K562 (cell line): Measurements from ENCODE around the gene KCNE2. TPM values are rescaled to one million over a fixed set of nuclear protein-coding genes. Genes with fewer than 3 reads are reported as not detected.

Source experiments
- ATAC-seq: fragments of 200-7000 bp; cut with Tn5 transposase; 3 replicates; pipeline ENCODE4 v1.9.1; 2020; ENCODE audit warnings: moderate library complexity
- BruUV-seq: library from RNA; stranded (reverse); fragments of 400-500 nt; replicated peaks from 2 replicates; lab custom pipeline; 2021; lab: Mats Ljungman, UMichigan
- CTCF ChIA-PET: fragments of 300-600 bp; formaldehyde crosslinking; extraction: SDS; loops from one replicate; lab custom pipeline; 2021; ENCODE audit warnings: low intra/inter-chr PET ratio; lab: Yijun Ruan, JAX
- POLR2A ChIA-PET: fragments of 300-600, 350-650 bp; sonication (Branson Sonifier 250); formaldehyde crosslinking; extraction: SDS; loops from one replicate; lab custom pipeline; 2021; ENCODE audit warnings: antibody characterized with exemption, inconsistent platforms; lab: Yijun Ruan, JAX
- DNase-seq, 4 experiments: peaks; one replicate each; pipeline versions ENCODE4 v3.0.0 to v3.0.0-alpha.2; 2011 to 2018; ENCODE audit warnings: low spot score in 3 of 4, mixed read lengths in 3 of 4; ENCODE audit errors: extremely low read depth in 1 of 4
- FAIRE-seq: peaks from 2 replicates; lab custom pipeline; 2011; peaks lifted over from hg19 to GRCh38; lab: Jason Lieb, UNC
- H2AFZ ChIP-seq: 2 replicates; pipeline ENCODE4 v1.6.0; 2011; ENCODE audit warnings: low read depth, low read length, control low read depth, inconsistent platforms
- H3K27ac ChIP-seq: fragments of 200-600 bp; 3 replicates; pipeline ENCODE4 v1.8.0; 2011; ENCODE audit warnings: low read depth, mild to moderate bottlenecking, control low read depth, inconsistent platforms, low read length, moderate library complexity, mixed read lengths; ENCODE audit errors: extremely low read depth
- H3K27me3 ChIP-seq, 2 experiments: fragments of 300-600 bp in 1 of 2; 2 replicates in 1 of 2; 3 replicates in 1 of 2; pipeline versions ENCODE4 v1.6.0 to v1.8.0; 2011; ENCODE audit warnings: inconsistent platforms in 2 of 2, low read length in 2 of 2, mild to moderate bottlenecking in 1 of 2, mixed read lengths in 1 of 2, moderate library complexity in 1 of 2; ENCODE audit not compliant: control insufficient read depth in 2 of 2, insufficient read depth in 2 of 2
- H3K36me3 ChIP-seq: fragments of 300-600 bp; 3 replicates; pipeline ENCODE4 v1.8.0; 2011; ENCODE audit warnings: mild to moderate bottlenecking, low read length, inconsistent platforms; ENCODE audit not compliant: control insufficient read depth, insufficient read depth
- H3K4me1 ChIP-seq, 2 experiments: fragments of 200-600 bp in 1 of 2; replicated peaks in 1 of 2; 2 replicates in 1 of 2; 3 replicates in 1 of 2; pipeline versions ENCODE4 v1.5.1 to v1.8.0; 2011; ENCODE audit warnings: inconsistent platforms in 2 of 2, low read length in 2 of 2, mild to moderate bottlenecking in 1 of 2, mixed read lengths in 1 of 2, moderate library complexity in 1 of 2; ENCODE audit not compliant: control insufficient read depth in 2 of 2, insufficient read depth in 2 of 2
- H3K4me2 ChIP-seq: 2 replicates; pipeline ENCODE4 v1.6.1; 2011; ENCODE audit warnings: low read length, control low read depth, inconsistent platforms, mixed read lengths; ENCODE audit not compliant: insufficient read depth
- H3K4me3 ChIP-seq: fragments of 200-600 bp; sonication (generic), shearing (Covaris generic); 2 replicates; pipeline ENCODE4 v1.5.1; 2016; ENCODE audit warnings: control low read depth, inconsistent platforms
- H3K79me2 ChIP-seq: fragments of 200-600 bp; 3 replicates; pipeline ENCODE4 v1.8.0; 2011; ENCODE audit warnings: low read length, inconsistent platforms; ENCODE audit not compliant: control insufficient read depth, insufficient read depth
- H3K9ac ChIP-seq, 2 experiments: 2 replicates each; pipeline versions ENCODE4 v1.6.0 to v1.6.1; 2011; ENCODE audit warnings: low read depth in 2 of 2, low read length in 2 of 2, control low read depth in 1 of 2, inconsistent platforms in 1 of 2, mild to moderate bottlenecking in 1 of 2, mixed read lengths in 1 of 2; ENCODE audit not compliant: insufficient read depth in 1 of 2
- H3K9me1 ChIP-seq: one replicate; pipeline ENCODE4 v1.6.0; 2011; ENCODE audit warnings: inconsistent platforms, mild to moderate bottlenecking, low read length, moderate library complexity; ENCODE audit not compliant: control insufficient read depth, insufficient read depth
- H3K9me3 ChIP-seq: replicated peaks from 2 replicates; pipeline ENCODE4 v1.5.1; 2011; ENCODE audit warnings: low read depth, low read length, inconsistent platforms; ENCODE audit not compliant: control insufficient read depth, insufficient read depth
- H4K20me1 ChIP-seq: replicated peaks from 2 replicates; pipeline ENCODE4 v1.6.1; 2011; ENCODE audit warnings: low read length, inconsistent platforms, mixed read lengths; ENCODE audit not compliant: control insufficient read depth, insufficient read depth
- BCOR ChIP-seq: fragments of 450-650 bp; IDR thresholded peaks from 2 replicates; pipeline ENCODE4 v1.6.1; 2016
- CCAR2 ChIP-seq: fragments of 200-400 bp; formaldehyde crosslinking; IDR thresholded peaks from 2 replicates; pipeline ENCODE4 v1.6.1; 2017; ENCODE audit warnings: mild to moderate bottlenecking, low read depth, low read length
- ELF1 ChIP-seq: fragments of 200-800 bp; sonication (Bioruptor generic); IDR thresholded peaks from 2 replicates; pipeline ENCODE4 v1.6.1; 2016; ENCODE audit warnings: missing genetic modification characterization, missing compliant biosample characterization
- EP400 ChIP-seq: fragments of 450-650 bp; IDR thresholded peaks from 2 replicates; pipeline ENCODE4 v1.6.1; 2017; ENCODE audit warnings: antibody characterized with exemption, mild to moderate bottlenecking, moderate library complexity
- FOXJ2 ChIP-seq: fragments of 200-800 bp; sonication (Bioruptor generic); IDR thresholded peaks from 2 replicates; pipeline ENCODE4 v1.6.1; 2016; ENCODE audit warnings: missing genetic modification characterization, missing compliant biosample characterization
- LCOR ChIP-seq: sonication (generic); formaldehyde crosslinking; IDR thresholded peaks from 2 replicates; pipeline ENCODE4 v1.8.0; 2022; ENCODE audit warnings: mild to moderate bottlenecking, missing genetic modification reagents
- RBM34 ChIP-seq: fragments of 200-400 bp; formaldehyde crosslinking; IDR thresholded peaks from 2 replicates; pipeline ENCODE4 v1.6.1; 2018; ENCODE audit warnings: low read length, borderline replicate concordance; ENCODE audit not compliant: insufficient read depth
- RNF219 ChIP-seq: fragments of 250-450 bp; sonication (Bioruptor Pico); IDR thresholded peaks from 2 replicates; pipeline ENCODE4 v1.5.0; 2022; ENCODE audit warnings: mild to moderate bottlenecking
- SIX5 ChIP-seq, 2 experiments: IDR thresholded peaks; 2 replicates each; pipeline ENCODE4 v1.6.1; 2011; ENCODE audit warnings: low read length in 2 of 2, borderline replicate concordance in 1 of 2, low read depth in 1 of 2, mild to moderate bottlenecking in 1 of 2, moderate library complexity in 1 of 2; ENCODE audit not compliant: insufficient read depth in 1 of 2
- SREBF2 ChIP-seq: sonication (generic); formaldehyde crosslinking; IDR thresholded peaks from 2 replicates; pipeline ENCODE4 v1.4.0; 2020; ENCODE audit warnings: mild to moderate bottlenecking, missing genetic modification reagents
- TFE3 ChIP-seq: fragments of 450-650 bp; formaldehyde crosslinking; IDR thresholded peaks from 2 replicates; pipeline ENCODE4 v1.4.0; 2020; ENCODE audit warnings: mild to moderate bottlenecking, mixed read lengths
- TGIF2 ChIP-seq: sonication (generic); formaldehyde crosslinking; IDR thresholded peaks from 2 replicates; pipeline ENCODE4 v1.8.1; 2022; ENCODE audit warnings: mild to moderate bottlenecking, missing genetic modification reagents, moderate library complexity
- XRCC4 ChIP-seq: IDR thresholded peaks from one replicate; pipeline ENCODE4 v1.6.1; 2011; ENCODE audit not compliant: insufficient read depth, insufficient read length; ENCODE audit errors: extremely low read depth
- ZC3H8 ChIP-seq: fragments of 450-650 bp; IDR thresholded peaks from 2 replicates; pipeline ENCODE4 v1.6.1; 2017
- ZFP36 ChIP-seq: fragments of 150-350 bp; IDR thresholded peaks from 2 replicates; pipeline ENCODE4 v1.6.1; 2018; ENCODE audit warnings: low read length, low read depth; ENCODE audit not compliant: partially characterized antibody
- ZNF134 ChIP-seq: fragments of 250-450 bp; sonication (Bioruptor Pico); conservative IDR thresholded peaks from 2 replicates; pipeline ENCODE4 v1.4.0; 2020
- ZNF232 ChIP-seq: sonication (generic); formaldehyde crosslinking; IDR thresholded peaks from 2 replicates; pipeline ENCODE4 v1.8.0; 2022; ENCODE audit warnings: mild to moderate bottlenecking, missing genetic modification reagents
- ZNF384 ChIP-seq: IDR thresholded peaks from 2 replicates; pipeline ENCODE4 v1.6.1; 2012; ENCODE audit warnings: low read depth, low read length, improper control_type of control experiment
- ZZZ3 ChIP-seq: fragments of 450-650 bp; IDR thresholded peaks from 2 replicates; pipeline ENCODE4 v1.6.1; 2016; ENCODE audit warnings: antibody characterized with exemption, mild to moderate bottlenecking, moderate library complexity
- WGBS: fragments of 100-300 bp; shearing (Covaris generic); methylation state at CpG from one replicate; pipeline ENCODE4 v1.1.6; 2016; ENCODE audit warnings: low coverage, mixed read lengths; ENCODE audit not compliant: insufficient coverage; ENCODE audit errors: missing lambda C conversion rate; 5-methylcytosine and 5-hydroxymethylcytosine counted together
- in situ Hi-C: fragments of 300-500 bp; cut with MboI; formaldehyde crosslinking; loops from 4 replicates; pipeline ENCODE4 v1.15.0; 2018; ENCODE audit warnings: inconsistent platforms, mixed read lengths
- intact Hi-C: fragments of 100-400 bp; cut with micrococcal nuclease; formaldehyde crosslinking; loops from 2 replicates; pipeline ENCODE4 v1.14.2; 2022
- polyA plus RNA-seq, 8 experiments: library from polyadenylated mRNA; depleted of rRNA in 4 of 8; stranded (reverse) in 5 of 8; unstranded in 3 of 8; fragments of >200 nt; fragmentation: Nextera tagmentation in 2 of 8; fragmentation: Illumina TruSeq in 1 of 8; extraction: Ambion mirVana in 2 of 8; extraction: Trizol in 1 of 8; gene quantifications; 2 replicates each; pipeline versions ENCODE4 v1.2.1 to v1.2.3, GENCODE V29; 2011 to 2014; ENCODE audit warnings: inconsistent platforms in 1 of 8, missing spikeins in 1 of 8
- total RNA-seq, 7 experiments: library from RNA; depleted of rRNA in 6 of 7; stranded (reverse); fragments of >200 nt in 6 of 7; fragmentation: Illumina TruSeq in 2 of 7; extraction: Trizol in 2 of 7; gene quantifications; 2 replicates each; pipeline versions ENCODE4 v1.2.1 to v1.2.3, GENCODE V29; 2011 to 2021; ENCODE audit warnings: low replicate concordance in 1 of 7

KCNE2 gene
- total and polyA plus RNA-seq, 9 of the 15 experiments (the other 6 are each of a cell fraction or from before 2014, with no cell fraction given), result not detected

GRCh38 chr21:34345892-34346291 lies 17.9 kb upstream of the KCNE2 start (continued):
- TF ChIP-seq XRCC4 (no peak), LCOR (CRISPR knock-in tag) (no peak), EP400 (no peak)
- TF ChIP-seq, all 486 proteins: peak for 0

GRCh38 chr21:34348890-34349519 lies 14.8 kb upstream of the KCNE2 start:
- FAIRE-seq, result no peak
- H3K4me1 ChIP-seq, result no peaks in the 10 kb centered on the region
- ChIA-PET POLR2A (interaction anchor here (0.7 to 2.0 kb wide), 4 partner anchors 20 to 443 kb away, joined by 3 to 21 read pairs (median 3); no protein-coding TSS in a partner anchor), CTCF (interaction anchor here (0.6 to 3.5 kb wide), 2 partner anchors 425 to 427 kb away, joined by 3 to 36 read pairs; no protein-coding TSS in a partner anchor)
- WGBS, result 2% methylated on average over 5 of the region's 5 CpGs
- DNase-seq, result no peak
- intact Hi-C loops, result loop anchor here (1.0 to 5.0 kb wide), 2 partner anchors 277 to 426 kb away; partner anchors contain the start of genes MRPS6 and SLC5A3
- H3K9ac ChIP-seq, result no peak overlapping the region
- no peak overlapping the region for H3K27ac ChIP-seq
- H4K20me1 ChIP-seq, result no peaks in the 10 kb centered on the region
- no peak for ATAC-seq
- no peaks in the 10 kb centered on the region for H3K79me2 ChIP-seq
- H3K4me3 ChIP-seq, result no peak overlapping the region
- no peaks in the 10 kb centered on the region for H3K9me3 ChIP-seq
- peaks cover 29 to 35% of the 10 kb centered on the region in 2 experiments for H3K27me3 ChIP-seq
- H3K9me1 ChIP-seq, result no peaks in the 10 kb centered on the region
- no peak overlapping the region for H2AFZ ChIP-seq
- no TSS peak for BruUV-seq
- in situ Hi-C loops, result loop anchor here (5.0 kb wide), 1 partner anchor 427 kb away; no protein-coding TSS in a partner anchor
- no peak overlapping the region for H3K4me2 ChIP-seq
- H3K36me3 ChIP-seq, result no peaks in the 10 kb centered on the region
- TF ChIP-seq ELF1 (tag), result no peak
- no peak for TF ChIP-seq ZNF134 (CRISPR knock-in tag)
- TF ChIP-seq RBM34, result no peak
- no peak for TF ChIP-seq BCOR
- TF ChIP-seq TFE3 (CRISPR knock-in tag), result no peak
- TF ChIP-seq FOXJ2, result no peak
- TF ChIP-seq CCAR2, result no peak
- no peak for TF ChIP-seq SREBF2 (CRISPR knock-in tag)
- no peak for TF ChIP-seq ZNF384
- TF ChIP-seq ZNF232 (CRISPR knock-in tag), result no peak
- no peak for TF ChIP-seq SIX5 (IDR thresholded peaks at IDR 0.05; ENCODE audit: borderline replicate concordance in 1 of 2, insufficient read depth in 1 of 2, low read depth in 1 of 2, low read length in 2 of 2)
- TF ChIP-seq ZFP36, result no peak
- no peak for TF ChIP-seq ZZZ3
- TF ChIP-seq RNF219 (CRISPR knock-in tag), result no peak
- no peak for TF ChIP-seq ZC3H8
- TF ChIP-seq TGIF2 (CRISPR knock-in tag), result no peak
